Stimulated activated CD4-positive, alpha-beta T cell treated with anti-CD3 and anti-CD28 coated beads, Interleukin-1b, Interleukin-23, amount 100 ng/mL, for 1 hour (primary cell): ENCODE results near the gene VIP.

Experiments used
- DNase-seq, 2 donors: peaks; one replicate each; pipeline ENCODE4 v3.0.0-alpha.2; 2020; ENCODE audit warnings: low read depth in 2 of 2

Gene VIP

DNA sequence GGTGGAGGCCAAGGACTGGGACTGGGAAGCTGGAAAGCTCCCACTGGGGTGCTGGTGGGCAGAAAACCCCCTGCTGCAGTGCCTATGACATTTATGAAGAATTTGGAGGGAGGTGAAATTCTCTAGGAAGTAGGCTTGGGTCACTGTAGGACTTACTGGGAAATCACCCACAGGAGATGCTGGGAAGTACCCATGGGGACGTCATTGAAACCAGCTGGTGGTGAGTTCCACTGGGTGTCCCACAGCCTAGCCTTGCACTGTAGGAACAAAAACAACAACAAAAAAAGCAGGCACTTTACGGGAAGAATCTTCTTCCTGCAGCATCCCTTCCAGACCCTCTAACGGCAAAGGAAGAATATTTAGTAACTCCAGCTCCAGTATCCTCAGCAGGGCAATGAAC lies 26.2 kb downstream of the VIP start:
- DNase-seq, result no peak

DNA sequence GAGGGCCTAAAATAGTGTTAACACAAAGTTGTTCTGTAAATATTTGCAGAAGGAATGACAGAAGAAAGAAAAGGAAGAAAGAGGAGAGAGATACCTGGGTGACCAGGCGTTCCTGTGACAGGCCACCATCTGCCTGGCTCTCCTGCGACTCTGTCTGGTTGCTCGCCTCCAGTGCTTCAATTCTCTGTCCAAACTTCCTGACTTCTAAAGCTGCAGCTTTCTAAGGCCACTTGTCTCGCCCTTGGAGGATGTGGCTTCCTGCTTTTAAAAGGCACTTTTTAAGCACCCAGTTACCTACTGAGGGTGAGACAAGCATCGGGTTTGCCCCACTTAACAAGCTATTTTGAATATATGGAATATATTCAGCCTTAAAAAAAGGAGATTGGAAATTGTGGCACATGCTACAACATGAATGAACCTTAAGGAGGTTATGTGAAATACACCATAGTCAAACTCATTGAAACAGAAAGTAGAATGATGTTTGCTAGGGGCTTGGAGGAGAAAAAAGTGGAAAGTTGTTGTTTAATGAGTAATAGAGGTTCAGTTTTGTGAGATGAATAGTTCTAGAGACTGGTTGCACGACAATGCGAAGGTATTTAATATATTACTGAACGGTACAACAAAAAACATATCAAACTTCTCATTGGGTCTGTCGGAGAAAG lies 32.8 kb downstream of the VIP start:
- DNase-seq, result no peak

DNA sequence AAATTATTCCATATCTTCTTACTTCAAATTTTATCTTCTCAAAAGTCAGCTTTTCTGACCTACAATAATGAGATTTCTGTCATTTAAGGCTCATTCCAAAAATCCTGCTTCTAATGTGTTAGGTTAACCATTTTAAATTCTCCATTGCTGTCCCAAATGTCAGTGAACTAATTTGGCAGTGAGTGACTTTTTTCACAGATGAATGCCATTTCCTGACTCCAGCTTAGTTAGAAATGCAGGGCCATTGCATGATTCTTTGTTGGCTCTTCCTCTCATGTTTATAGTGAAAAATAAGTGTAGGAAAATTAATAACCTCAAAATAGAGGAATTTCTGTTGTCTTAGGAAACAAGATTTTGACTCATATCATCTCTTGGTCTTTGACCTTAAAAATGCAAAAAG lies 44.1 kb downstream of the VIP start:
- no peak for DNase-seq

DNA sequence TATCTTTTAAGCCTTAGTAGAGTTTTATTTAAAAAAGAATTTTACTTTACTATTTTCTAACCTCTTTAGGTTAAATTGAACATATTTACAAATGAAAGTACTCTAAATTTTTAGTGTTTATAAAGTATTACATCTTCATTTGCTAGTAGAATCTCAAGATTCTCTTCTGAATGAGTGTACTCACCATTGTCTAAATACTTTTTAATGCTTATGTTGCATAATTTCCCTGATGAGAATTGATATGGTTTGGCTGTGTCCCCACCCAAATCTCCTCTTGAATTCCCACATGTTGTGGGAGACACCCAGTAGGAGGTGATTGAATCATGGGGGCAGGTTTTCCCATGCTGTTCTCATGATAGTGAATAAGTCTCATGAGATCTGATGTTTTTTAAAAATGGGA lies 53.6 kb downstream of the VIP start:
- no peak for DNase-seq
